GM18505 (cell line): Measurements from ENCODE around the gene PCGF5.
"Not testable (repeated sequence)": the region's sequence is repeated elsewhere in the genome, so short reads cannot be mapped to it uniquely, and the experiment has no call there.

Source experiments
- ATAC-seq: cut with Tn5 transposase; IDR thresholded peaks from one replicate; pipeline ENCODE4 v1.9.1; 2021; ENCODE audit not compliant: unreplicated experiment
- POLR2A ChIP-seq: IDR thresholded peaks from 4 replicates; pipeline ENCODE4 v1.6.1; 2011; ENCODE audit warnings: borderline replicate concordance; ENCODE audit not compliant: insufficient read depth, insufficient read length; ENCODE audit errors: extremely low read depth

The PCGF5 gene

GRCh38 chr10:91220954-91221675, 652 bp downstream of the PCGF5 start:
- peak; percentile 25 for ATAC-seq
- TF ChIP-seq POLR2A = no peak

- no peak for TF ChIP-seq POLR2A
- no peak for ATAC-seq
Observed at GRCh38 chr10:91226093-91226492, 5.6 kb downstream of the PCGF5 start.

DNA sequence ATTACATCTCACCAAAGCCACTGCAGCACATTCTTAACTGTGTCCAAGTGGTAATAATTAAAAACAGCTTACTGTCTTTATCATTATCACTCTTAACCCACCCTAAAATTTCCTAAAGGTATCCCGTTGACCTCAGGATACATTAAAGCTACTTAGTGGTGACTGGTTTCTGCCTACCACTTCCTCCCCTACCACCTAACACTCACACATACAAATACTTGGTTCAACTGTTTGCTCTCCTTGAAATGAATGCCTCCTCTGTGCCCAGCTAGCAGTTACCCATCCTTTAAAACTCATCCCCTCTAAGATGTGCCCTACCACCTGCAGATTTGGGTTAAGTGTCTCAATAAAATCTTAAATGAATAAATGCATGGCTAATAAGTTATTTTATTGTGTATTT, 7.1 kb downstream of the PCGF5 start:
- no peak for ATAC-seq

GRCh38 chr10:91229683-91230082, 9.2 kb downstream of the PCGF5 start:
- no peak for ATAC-seq
- TF ChIP-seq POLR2A = no peak

More for the DNA sequence above, 7.1 kb downstream of the PCGF5 start:
- no peak for TF ChIP-seq POLR2A

DNA sequence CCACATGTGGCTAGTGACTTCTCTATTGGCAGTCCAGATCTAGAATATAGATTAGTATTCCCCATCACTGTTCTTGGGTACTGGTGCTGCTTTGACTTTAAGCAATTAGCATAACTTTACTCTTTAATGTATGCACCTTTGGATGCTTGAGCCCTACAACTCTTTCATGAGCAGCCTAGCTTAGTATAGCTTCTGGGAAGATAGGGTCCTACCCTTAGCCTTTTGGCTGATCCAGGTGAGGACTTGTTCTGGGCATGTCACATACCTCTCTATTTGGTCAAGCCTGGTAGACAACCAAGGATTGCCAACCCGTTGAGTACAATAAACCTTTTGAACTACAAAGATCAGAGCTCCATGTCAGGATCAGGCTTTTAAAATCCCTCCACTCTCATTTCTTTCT, 17.7 kb downstream of the PCGF5 start:
- TF ChIP-seq POLR2A = no peak
- no peak for ATAC-seq

DNA sequence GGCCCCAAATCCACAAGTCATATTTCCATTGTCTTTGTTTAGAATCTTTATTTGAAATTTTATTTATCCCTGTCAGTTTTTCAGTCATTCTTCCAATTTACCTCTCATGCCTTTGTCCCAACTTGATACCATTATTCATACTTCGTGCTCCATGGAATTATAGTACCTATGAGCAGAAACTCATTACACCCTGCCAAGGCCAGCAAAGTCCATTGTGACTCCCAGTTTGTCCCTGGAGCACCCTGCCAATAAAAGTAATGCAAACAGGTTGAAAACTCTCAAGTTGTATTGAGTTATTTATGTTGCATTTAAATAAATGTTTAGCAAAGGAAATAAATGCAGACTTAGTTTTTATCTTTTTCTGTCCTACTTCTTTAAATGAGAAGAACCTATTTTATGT, 19.3 kb downstream of the PCGF5 start:
- ATAC-seq = no peak

DNA sequence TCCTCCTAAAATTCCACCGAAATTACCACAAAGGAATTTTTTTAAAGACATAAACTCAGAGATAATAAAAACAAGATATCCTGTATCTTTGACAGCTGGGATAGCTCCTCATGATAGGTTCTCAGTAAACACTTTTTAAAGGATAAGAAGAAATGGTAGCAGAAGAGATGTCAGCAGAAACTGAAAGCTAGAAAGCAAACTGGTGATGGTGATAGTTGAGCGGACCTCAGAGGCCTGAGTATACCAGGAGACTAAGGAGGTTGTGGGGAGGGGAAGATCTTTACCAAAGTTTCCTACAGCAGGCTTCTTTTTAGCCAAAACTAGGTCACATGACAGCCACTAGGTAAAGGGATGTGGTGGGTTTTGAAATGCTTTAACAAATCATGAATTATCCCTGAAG, 22.5 kb downstream of the PCGF5 start:
- TF ChIP-seq POLR2A = no peak
- ATAC-seq = no peak

More for the DNA sequence above, 19.3 kb downstream of the PCGF5 start:
- no peak for TF ChIP-seq POLR2A

GRCh38 chr10:91247360-91248111, 27.1 kb downstream of the PCGF5 start:
- no peak for TF ChIP-seq POLR2A
- no peak for ATAC-seq

DNA sequence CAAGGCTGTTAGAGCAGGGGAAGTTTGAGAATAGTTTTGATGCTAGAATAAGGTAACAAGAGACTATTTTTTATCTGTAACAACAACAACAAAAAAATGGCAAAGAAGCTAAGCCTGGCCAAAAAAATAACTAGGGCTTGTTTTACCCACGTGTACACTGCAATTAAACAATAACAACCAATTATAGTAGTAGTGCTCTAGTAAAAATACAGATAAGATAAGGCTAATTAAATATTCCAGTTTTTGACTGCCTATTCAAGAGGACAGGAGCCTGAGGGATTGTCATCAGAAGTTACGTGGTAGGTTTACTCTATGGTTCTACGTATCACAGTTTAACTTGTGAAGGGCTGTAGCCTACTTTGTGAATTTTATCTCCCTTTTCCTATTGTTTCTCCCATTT, 29.2 kb downstream of the PCGF5 start:
- no peak for TF ChIP-seq POLR2A
- ATAC-seq = no peak

- ATAC-seq = no peak
- TF ChIP-seq POLR2A = no peak
Observed at GRCh38 chr10:91250341-91250740, 29.9 kb downstream of the PCGF5 start.

DNA sequence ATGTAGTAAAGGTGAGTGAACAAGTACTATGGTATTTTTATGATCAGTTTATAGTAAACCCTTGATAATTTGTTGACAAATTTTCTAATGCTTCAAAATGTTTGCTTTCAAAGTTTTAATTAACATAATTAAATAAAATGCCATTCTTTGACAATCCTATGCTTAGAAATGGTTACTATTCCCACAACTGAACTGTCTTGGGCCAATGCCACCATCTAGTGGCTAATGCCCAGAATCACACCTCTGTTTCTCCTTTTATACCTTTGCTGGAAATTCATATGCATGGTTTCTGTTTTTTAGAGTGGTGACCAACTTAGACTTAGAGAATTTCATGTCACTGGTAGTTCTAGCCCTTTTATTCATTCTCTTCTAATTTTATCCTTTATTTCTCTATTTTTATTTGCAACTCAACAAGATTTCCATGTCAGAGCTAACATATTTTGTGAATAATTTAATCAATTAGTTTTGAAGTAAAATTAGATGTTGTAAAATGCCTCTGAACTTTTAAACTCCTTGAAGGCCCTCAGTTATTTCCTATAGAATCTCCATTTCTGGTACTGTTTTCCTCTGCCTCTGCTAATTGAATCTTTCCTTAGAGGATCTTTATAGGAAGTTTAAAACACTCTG, 31.1 kb downstream of the PCGF5 start:
- no peak for ATAC-seq
- no peak for TF ChIP-seq POLR2A

DNA sequence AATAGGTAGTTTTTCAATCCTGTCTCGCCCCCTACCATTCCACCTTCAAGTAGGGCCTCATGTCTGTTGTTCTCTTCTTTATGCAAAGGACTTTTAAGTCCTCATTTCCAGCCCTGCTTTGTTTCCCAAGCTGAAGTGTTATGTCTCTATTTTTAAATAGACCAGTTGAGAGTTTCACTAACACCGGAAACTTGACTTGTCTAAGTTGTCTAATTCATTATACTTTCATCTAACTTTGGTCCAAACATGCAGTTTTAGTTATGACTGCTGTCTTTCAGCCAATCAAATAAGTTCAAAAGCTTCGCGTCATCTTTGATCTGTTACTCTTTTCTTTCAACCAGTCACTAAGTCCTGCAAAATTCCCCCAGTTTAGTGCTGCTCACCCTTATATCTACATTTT, 32.8 kb downstream of the PCGF5 start:
- no peak for TF ChIP-seq POLR2A

GRCh38 chr10:91257310-91257709, 36.8 kb downstream of the PCGF5 start:
- no peak for TF ChIP-seq POLR2A
- ATAC-seq = no peak

More for the DNA sequence above, 32.8 kb downstream of the PCGF5 start:
- ATAC-seq = no peak

- ATAC-seq = not testable (repeated sequence)
Observed at GRCh38 chr10:91260417-91260816, 40.0 kb downstream of the PCGF5 start.
